Measurements from ENCODE around the gene ZNF521. TPM values are rescaled to one million over a fixed set of nuclear protein-coding genes. Genes with fewer than 3 reads are reported as not detected.

Gene ZNF521
- total RNA-seq, 1 donor from 2014 or later = 10.3 TPM

DNA sequence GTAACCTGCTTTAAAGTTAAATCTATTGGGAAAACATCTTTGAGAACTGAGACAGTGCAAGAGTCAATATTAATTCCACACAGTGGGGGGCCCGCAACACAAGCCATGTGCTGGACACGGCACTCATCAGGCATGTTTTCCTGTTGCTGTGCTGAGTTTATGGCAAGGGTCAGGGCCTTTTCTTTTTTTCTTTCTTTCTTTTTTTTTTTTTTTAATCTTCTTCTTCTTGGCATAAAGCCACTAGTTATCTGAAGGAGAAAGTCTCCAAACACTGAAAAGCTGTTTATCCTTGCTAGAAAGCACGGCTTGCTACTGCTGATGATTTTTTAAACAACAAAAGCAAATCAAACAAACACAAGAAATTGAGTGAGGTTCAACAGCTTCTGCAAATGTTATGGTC is 252.1 kb downstream of the ZNF521 start:
- no peaks in the 10 kb centered on the region for H3K27me3 ChIP-seq (ENCODE audit: low read depth)
- H3K9me3 ChIP-seq (replicated peaks) = no peaks in the 10 kb centered on the region
- intact Hi-C loops (cut with micrococcal nuclease) = no loop called here
- no peaks in the 10 kb centered on the region for H3K36me3 ChIP-seq
- no peak overlapping the region for H3K4me3 ChIP-seq
- no peak overlapping the region for H3K27ac ChIP-seq (replicated peaks)
- TF ChIP-seq, protein P1, sequence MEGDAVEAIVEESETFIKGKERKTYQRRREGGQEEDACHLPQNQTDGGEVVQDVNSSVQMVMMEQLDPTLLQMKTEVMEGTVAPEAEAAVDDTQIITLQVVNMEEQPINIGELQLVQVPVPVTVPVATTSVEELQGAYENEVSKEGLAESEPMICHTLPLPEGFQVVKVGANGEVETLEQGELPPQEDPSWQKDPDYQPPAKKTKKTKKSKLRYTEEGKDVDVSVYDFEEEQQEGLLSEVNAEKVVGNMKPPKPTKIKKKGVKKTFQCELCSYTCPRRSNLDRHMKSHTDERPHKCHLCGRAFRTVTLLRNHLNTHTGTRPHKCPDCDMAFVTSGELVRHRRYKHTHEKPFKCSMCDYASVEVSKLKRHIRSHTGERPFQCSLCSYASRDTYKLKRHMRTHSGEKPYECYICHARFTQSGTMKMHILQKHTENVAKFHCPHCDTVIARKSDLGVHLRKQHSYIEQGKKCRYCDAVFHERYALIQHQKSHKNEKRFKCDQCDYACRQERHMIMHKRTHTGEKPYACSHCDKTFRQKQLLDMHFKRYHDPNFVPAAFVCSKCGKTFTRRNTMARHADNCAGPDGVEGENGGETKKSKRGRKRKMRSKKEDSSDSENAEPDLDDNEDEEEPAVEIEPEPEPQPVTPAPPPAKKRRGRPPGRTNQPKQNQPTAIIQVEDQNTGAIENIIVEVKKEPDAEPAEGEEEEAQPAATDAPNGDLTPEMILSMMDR (IDR thresholded peaks at IDR 0.05; ENCODE audit: borderline replicate concordance) = no peak
- DNase-seq = no peak
- H3K4me1 ChIP-seq = peaks cover 45% of the 10 kb centered on the region

DNA sequence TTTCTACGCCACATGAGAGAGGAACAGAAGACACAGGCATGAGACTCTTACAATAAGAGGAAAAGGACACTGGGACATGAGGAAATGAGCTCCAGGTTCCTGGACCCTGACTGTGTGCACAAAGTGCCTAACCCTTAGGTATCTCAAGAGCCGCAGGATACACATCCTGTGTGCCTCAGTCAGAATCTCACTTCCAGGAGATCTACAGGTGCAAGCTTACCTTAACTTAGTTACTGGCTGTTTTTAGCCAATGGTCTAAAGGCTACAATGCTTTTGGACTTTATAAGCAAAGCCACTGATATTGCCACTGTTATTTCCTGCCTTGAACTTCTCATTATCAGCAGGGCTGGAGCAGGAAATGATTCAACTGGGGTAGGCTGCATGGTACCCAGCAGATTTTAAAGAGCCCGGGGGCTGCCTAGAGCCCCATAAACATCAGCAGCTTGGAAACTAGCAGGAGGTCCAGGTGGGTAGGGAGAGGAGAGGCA is 254.4 kb downstream of the ZNF521 start:
- peak overlapping the region; percentile 14 for H3K27ac ChIP-seq (replicated peaks)
- peaks cover 50% of the 10 kb centered on the region for H3K4me1 ChIP-seq
- no peaks in the 10 kb centered on the region for H3K36me3 ChIP-seq
- no peaks in the 10 kb centered on the region for H3K9me3 ChIP-seq (replicated peaks)
- H3K4me3 ChIP-seq = no peak overlapping the region
- H3K27me3 ChIP-seq (ENCODE audit: low read depth) = no peaks in the 10 kb centered on the region
- intact Hi-C loops (cut with micrococcal nuclease) = no loop called here
- DNase-seq = no peak
- TF ChIP-seq, protein P1 (IDR thresholded peaks at IDR 0.05; ENCODE audit: borderline replicate concordance) = no peak

DNA sequence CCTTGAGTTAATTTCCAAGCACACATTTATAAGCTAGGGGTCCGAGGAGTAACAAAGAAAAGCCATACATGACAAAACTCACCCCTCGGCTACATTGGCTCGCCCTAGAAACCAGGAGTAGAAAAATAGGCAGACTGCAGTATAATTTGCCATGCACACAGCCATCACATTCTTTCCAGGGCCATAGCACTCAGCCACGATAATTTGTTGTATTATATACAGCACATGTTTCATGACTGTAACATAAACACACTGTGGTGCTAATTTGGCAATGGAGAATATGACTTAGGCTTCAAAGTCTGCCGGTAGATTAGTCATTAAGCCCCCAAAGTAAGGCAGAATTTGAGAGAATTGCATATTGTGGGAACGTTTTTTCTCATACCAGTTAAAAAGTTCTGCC is 254.9 kb downstream of the ZNF521 start:
- Histone ChIP-seq H3K27me3 (ENCODE audit: low read depth) (no peaks in the 10 kb centered on the region), H3K27ac (replicated peaks) (no peak overlapping the region), H3K4me3 (no peak overlapping the region), H3K4me1 (peaks cover 45% of the 10 kb centered on the region), H3K36me3 (no peaks in the 10 kb centered on the region), H3K9me3 (replicated peaks) (no peaks in the 10 kb centered on the region)
- DNase-seq = no peak
- intact Hi-C loops (cut with micrococcal nuclease) = no loop called here
- TF ChIP-seq, protein P1 (IDR thresholded peaks at IDR 0.05; ENCODE audit: borderline replicate concordance) = no peak

DNA sequence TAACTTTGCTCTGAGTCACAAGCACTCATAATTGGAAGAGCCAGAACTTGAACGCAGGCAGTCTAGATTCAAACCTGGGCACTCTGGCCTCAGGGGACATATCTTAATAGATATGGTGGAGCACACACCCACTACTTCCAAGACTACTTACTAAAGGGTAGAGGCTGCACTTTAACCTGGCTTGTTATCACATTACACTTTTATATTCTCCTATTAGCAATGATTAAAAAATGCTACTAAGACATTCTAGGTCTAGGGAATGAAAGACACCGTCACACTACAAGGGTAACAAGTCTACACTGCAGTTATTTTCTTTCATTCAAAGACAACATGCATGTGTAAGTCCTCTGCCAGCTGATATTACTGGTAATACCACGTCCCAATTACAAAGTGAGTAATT is 258.8 kb downstream of the ZNF521 start:
- H3K4me1 ChIP-seq = peaks cover 19% of the 10 kb centered on the region
- TF ChIP-seq, protein P1 (IDR thresholded peaks at IDR 0.05; ENCODE audit: borderline replicate concordance) = no peak
- H3K27ac ChIP-seq (replicated peaks) = no peak overlapping the region
- no peaks in the 10 kb centered on the region for H3K27me3 ChIP-seq (ENCODE audit: low read depth)
- no peaks in the 10 kb centered on the region for H3K9me3 ChIP-seq (replicated peaks)
- no peak overlapping the region for H3K4me3 ChIP-seq
- peaks cover 34% of the 10 kb centered on the region for H3K36me3 ChIP-seq
- intact Hi-C loops (cut with micrococcal nuclease) = no loop called here
- DNase-seq = no peak

DNA sequence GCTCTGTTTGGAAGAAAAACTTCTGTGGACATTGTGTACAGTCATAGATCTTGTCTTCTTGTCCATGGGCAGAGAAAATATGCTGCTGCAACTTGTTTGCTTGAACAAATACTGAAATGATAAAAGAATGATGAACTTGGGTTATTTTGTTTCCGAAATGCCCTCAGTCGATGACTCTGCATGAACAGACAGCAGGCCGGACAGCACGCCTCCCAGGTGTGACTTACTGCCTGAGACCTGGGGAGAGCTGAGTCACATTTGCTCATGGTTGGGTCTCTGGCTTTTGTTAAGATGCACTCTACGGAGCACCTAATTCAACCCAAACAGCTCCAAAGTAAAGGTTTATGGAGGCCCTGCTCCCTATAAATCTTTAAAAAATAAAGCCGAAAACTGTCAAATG is 262.5 kb downstream of the ZNF521 start:
- H3K27ac ChIP-seq (replicated peaks) = no peak overlapping the region
- H3K4me1 ChIP-seq = peaks cover 5% of the 10 kb centered on the region
- no peak overlapping the region for H3K4me3 ChIP-seq
- TF ChIP-seq, protein P1 (IDR thresholded peaks at IDR 0.05; ENCODE audit: borderline replicate concordance) = no peak
- no peak for DNase-seq
- no peaks in the 10 kb centered on the region for H3K27me3 ChIP-seq (ENCODE audit: low read depth)
- H3K9me3 ChIP-seq (replicated peaks) = no peaks in the 10 kb centered on the region
- peaks cover 34% of the 10 kb centered on the region for H3K36me3 ChIP-seq
- intact Hi-C loops (cut with micrococcal nuclease) = no loop called here

Data from left ventricle myocardium inferior (tissue), 1 donor.